ENCODE measurements around the gene PC.
A peak's percentile ranks its signal among the peaks of the same experiment; 100 is the strongest.
"Not testable (repeated sequence)": the region's sequence is repeated elsewhere in the genome, so short reads cannot be mapped to it uniquely, and the experiment has no call there.

Gene PC

GRCh38 chr11:66958232-66958955, at the start of gene PC:
Gene PC, minus strand, starts transcription at chr11:66958383. Its CDS starts 86,224 bp downstream, at chr11:66872159.
- peak; percentile 99 for DNase-seq

GRCh38 chr11:67007126-67007525, 48.9 kb upstream of the PC start:
- DNase-seq, result no peak

- no peak for DNase-seq
These were observed 48.1 kb upstream of the PC start for GRCh38 chr11:67006029-67006884.

- DNase-seq, result not testable (repeated sequence)
These were observed 47.0 kb upstream of the PC start for GRCh38 chr11:67005200-67005599.

GRCh38 chr11:67002921-67003411, 44.8 kb upstream of the PC start:
- no peak for DNase-seq

- DNase-seq, result no peak
These were observed 44.2 kb upstream of the PC start for GRCh38 chr11:67002297-67002913.

GRCh38 chr11:67001332-67001731, 43.1 kb upstream of the PC start:
- DNase-seq, result no peak

- no peak for DNase-seq
These were observed 41.4 kb upstream of the PC start for GRCh38 chr11:66999555-66999954.

GRCh38 chr11:66996609-66997273, 38.6 kb upstream of the PC start:
- no peak for DNase-seq

- DNase-seq, result no peak
These were observed 33.9 kb upstream of the PC start for GRCh38 chr11:66992041-66992440.

GRCh38 chr11:66989360-66989759, 31.2 kb upstream of the PC start:
- DNase-seq, result not testable (repeated sequence)

- not testable (repeated sequence) for DNase-seq
These were observed 30.6 kb upstream of the PC start for GRCh38 chr11:66988741-66989140.

DNA sequence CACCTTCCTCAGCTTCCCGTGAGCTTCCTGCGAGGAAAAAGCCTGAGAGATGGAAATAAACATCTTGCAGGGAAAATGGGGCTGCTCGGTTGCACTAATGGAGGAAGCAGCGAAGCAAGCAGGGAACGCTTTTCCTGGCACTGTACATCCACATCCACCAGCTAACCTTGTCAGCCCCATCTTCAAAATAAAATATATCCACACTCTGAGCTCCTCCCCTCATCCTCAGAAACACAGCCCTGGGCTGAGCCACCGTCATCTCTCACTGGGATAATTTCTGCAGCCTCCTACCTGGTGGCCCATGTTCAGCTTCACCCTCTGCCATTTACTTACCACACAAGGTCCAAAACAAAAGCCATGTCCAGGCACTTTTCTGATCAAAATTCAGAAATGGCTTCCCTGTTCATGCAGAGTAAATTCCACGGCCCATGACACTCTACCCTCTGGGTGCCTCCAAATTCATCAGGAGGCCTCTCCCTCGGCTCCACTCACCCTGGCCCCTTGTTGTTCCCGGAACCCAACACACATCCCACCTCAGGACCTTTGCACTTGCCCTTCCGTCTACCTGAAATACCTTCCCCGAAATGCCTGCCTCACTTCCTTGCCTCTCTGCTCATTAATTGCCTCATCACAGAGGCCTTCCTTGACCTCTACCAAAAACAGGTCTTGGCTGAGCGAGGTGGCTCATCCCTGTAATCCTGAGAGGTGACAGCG, 29.9 kb upstream of the PC start:
- DNase-seq, result no peak

GRCh38 chr11:66987158-66987620, 29.0 kb upstream of the PC start:
- no peak for DNase-seq

DNA sequence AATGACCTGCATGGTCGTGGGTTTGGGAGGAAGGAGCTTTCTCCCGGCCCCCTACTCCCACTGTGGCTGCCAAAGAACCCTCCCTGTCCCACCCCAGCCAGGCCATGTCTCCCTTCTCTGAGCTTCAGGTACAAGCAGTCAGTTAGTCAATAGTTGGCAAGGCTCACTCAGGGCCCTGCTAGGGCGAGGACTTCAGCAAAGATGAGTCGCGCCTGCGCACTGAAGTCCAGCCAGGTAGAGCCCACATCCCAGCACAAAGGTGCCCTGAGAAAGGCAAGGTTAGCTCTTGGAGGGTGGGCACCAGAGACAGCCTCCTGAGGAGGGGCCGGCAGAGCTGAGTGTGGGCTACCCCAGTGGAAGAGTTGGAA, 28.0 kb upstream of the PC start:
- no peak for DNase-seq

DNA sequence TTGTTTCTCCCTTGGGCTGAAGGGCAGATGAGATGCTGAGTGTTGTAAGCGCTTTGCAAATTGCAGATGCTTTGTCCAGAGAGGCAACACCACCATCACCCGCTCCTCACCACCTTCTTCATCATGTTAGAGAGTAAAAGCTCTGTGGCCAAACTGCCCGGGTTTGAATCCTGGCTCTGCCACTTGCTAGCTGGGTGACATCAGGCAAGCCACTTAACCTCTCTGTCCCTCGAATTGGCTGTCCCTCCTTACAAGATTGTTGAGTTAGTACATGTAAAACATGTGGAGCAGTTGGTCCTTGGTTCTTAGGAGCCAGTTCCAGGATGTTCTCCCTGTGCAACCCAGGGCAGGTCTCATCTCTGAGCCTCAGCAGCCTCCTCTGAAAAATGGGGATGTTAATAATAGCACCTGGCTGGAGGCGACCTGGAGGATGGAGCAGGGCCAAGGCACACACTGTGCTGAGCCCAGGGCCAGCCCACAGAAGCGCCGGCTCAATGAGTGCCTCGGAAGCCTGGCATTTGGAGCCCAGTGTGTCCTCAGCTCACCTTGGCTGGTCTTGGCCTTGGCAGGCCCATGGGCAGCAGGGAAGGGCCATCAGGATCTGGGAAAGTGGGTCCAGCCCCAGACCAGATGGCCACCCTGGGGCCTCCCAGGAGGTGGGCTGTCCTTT, 27.5 kb upstream of the PC start:
- no peak for DNase-seq

DNA sequence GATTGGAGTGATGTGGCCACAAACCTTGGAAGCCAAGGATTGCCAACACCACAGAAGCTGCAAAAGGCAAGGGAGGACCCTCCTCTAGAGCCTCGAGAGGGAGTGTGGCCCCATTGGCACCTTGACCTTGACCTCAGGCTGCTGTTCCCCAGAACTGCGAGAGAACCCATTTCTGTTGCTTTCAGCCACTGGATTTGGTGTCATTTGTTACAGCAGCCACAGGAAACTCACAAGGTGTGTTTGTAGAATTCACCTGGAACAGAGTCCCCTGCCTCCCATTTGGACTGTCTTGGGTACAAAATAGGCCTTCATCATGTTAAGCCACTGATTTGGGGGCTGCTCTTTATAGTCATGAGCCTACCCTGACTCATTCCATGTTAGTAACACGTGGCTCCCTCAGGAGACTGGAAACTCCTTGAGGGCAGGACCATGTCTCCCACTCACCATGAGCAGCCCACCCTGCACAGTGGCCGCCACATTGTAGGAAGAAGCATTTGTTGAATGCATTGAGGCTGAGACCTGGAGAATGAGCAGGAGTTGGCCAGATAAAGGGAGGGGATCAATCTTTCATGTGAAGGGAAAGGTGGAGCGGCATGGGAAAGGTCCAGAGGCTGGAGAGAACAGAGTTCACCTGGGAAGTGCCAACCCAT, 25.2 kb upstream of the PC start:
- no peak for DNase-seq

DNA sequence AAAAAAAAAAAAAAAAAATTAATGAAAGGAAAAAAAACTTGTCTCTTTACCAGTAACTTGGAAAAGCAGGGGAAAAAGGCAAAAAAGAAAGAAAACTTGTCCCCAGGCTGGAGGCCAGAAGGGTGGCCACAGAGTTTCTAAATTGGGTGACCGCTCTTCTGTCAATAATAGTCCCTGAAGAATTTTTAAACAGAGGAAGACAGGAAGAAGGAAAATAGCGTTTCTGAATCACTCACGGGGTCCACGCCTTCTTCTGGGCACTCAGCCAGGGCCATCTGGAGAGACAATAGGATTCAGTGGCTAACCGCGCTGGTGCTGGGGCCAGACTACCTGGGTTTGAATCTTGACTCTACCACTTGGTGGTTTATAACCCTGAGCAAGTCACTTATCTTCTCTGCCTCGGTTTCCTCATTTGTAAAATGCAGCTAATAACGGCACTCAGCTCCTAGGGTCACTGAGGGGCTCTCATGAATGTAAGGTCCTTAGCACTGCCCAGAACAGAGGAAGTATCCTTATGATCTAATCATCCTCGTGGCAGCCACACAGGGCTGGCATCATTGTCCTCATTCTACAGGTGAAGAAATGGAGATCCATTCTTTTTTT, 23.9 kb upstream of the PC start:
- no peak for DNase-seq

GRCh38 chr11:66979336-66979980, 21.3 kb upstream of the PC start:
- DNase-seq, result no peak

GRCh38 chr11:66978717-66979116, 20.5 kb upstream of the PC start:
- DNase-seq, result no peak

All from activated effector memory CD4-positive, alpha-beta T cell treated with anti-CD3 and anti-CD28 coated beads, Interleukin-2, amount 50 U/mL, for 16 hours (primary cell).